Neuronal stem cell (in vitro differentiated cells): ENCODE results near the gene EPB41L2.

Experiments used
- DNase-seq: peaks from one replicate; pipeline ENCODE4 v3.0.0-alpha.2; 2013; ENCODE audit warnings: low spot score
- H2AFZ ChIP-seq: one replicate; pipeline ENCODE4 v1.6.1; 2013; ENCODE audit warnings: mild to moderate bottlenecking, low read length, inconsistent platforms
- H2AK5ac ChIP-seq: 2 replicates; pipeline ENCODE4 v1.6.1; 2013; ENCODE audit warnings: low read depth, mild to moderate bottlenecking, inconsistent platforms, low read length, moderate library complexity, mixed read lengths
- H2BK120ac ChIP-seq: 2 replicates; pipeline ENCODE4 v1.6.1; 2013; ENCODE audit warnings: low read depth, mild to moderate bottlenecking, inconsistent platforms, low read length, moderate library complexity, mixed read lengths
- H2BK12ac ChIP-seq: one replicate; pipeline ENCODE4 v1.6.1; 2013; ENCODE audit warnings: low read length, inconsistent platforms
- H2BK15ac ChIP-seq: 2 replicates; pipeline ENCODE4 v1.6.1; 2013; ENCODE audit warnings: mild to moderate bottlenecking, low read length, inconsistent platforms, mixed read lengths
- H2BK5ac ChIP-seq: one replicate; pipeline ENCODE4 v1.6.1; 2013; ENCODE audit warnings: inconsistent platforms, mild to moderate bottlenecking, low read length, moderate library complexity
- H3K14ac ChIP-seq: one replicate; pipeline ENCODE4 v1.6.1; 2013; ENCODE audit warnings: low read length, inconsistent platforms
- H3K18ac ChIP-seq: 2 replicates; pipeline ENCODE4 v1.6.1; 2013; ENCODE audit warnings: low read length, inconsistent platforms
- H3K23ac ChIP-seq: 2 replicates; pipeline ENCODE4 v1.6.1; 2013; ENCODE audit warnings: low read depth, mild to moderate bottlenecking, mixed read lengths, low read length, inconsistent platforms; ENCODE audit not compliant: poor library complexity
- H3K27ac ChIP-seq: replicated peaks from 3 replicates; pipeline ENCODE4 v1.5.1; 2013; ENCODE audit warnings: low read length, inconsistent platforms
- H3K27me3 ChIP-seq, 3 experiments: 2 replicates each; pipeline ENCODE4 v1.6.1; 2013; ENCODE audit warnings: low read length in 3 of 3, mild to moderate bottlenecking in 2 of 3, inconsistent platforms in 1 of 3, low read depth in 1 of 3, mixed read lengths in 1 of 3, moderate library complexity in 1 of 3; ENCODE audit not compliant: control insufficient read depth in 3 of 3, insufficient read depth in 3 of 3
- H3K36me3 ChIP-seq, 2 donors: replicated peaks in 1 of 2; 2 replicates each; pipeline ENCODE4 v1.6.1; 2013; ENCODE audit warnings: low read length in 2 of 2; ENCODE audit not compliant: control insufficient read depth in 2 of 2, insufficient read depth in 2 of 2
- H3K4ac ChIP-seq: 2 replicates; pipeline ENCODE4 v1.6.1; 2013; ENCODE audit warnings: inconsistent platforms, mild to moderate bottlenecking, low read length, moderate library complexity
- H3K4me1 ChIP-seq, 2 donors: 1 replicate in 1 of 2; 2 replicates in 1 of 2; pipeline ENCODE4 v1.6.1; 2013; ENCODE audit warnings: low read length in 2 of 2, low read depth in 1 of 2; ENCODE audit not compliant: control insufficient read depth in 2 of 2, insufficient read depth in 1 of 2
- H3K4me2 ChIP-seq: one replicate; pipeline ENCODE4 v1.6.1; 2013; ENCODE audit warnings: mild to moderate bottlenecking, low read length, inconsistent platforms; ENCODE audit not compliant: insufficient read depth, poor library complexity, severe bottlenecking
- H3K4me3 ChIP-seq, 2 donors: 2 replicates each; pipeline ENCODE4 v1.5.1; 2013; ENCODE audit warnings: low read length in 2 of 2, mild to moderate bottlenecking in 2 of 2, inconsistent platforms in 1 of 2, moderate library complexity in 1 of 2
- H3K79me1 ChIP-seq: one replicate; pipeline ENCODE4 v1.6.1; 2013; ENCODE audit warnings: low read depth, mild to moderate bottlenecking, inconsistent platforms, low read length, moderate library complexity
- H3K9ac ChIP-seq: one replicate; pipeline ENCODE4 v1.6.1; 2013; ENCODE audit warnings: mild to moderate bottlenecking, low read depth, low read length, inconsistent platforms; ENCODE audit not compliant: poor library complexity
- H3K9me3 ChIP-seq, 2 donors: replicated peaks in 1 of 2; 2 replicates each; pipeline versions ENCODE3 to v1.6.1; 2013; ENCODE audit warnings: low read length in 2 of 2, mild to moderate bottlenecking in 2 of 2, inconsistent platforms in 1 of 2, low read depth in 1 of 2, mixed read lengths in 1 of 2, moderate library complexity in 1 of 2; ENCODE audit not compliant: control insufficient read depth in 2 of 2, insufficient read depth in 1 of 2
- H4K8ac ChIP-seq: one replicate; pipeline ENCODE4 v1.6.1; 2013; ENCODE audit warnings: low read depth, mild to moderate bottlenecking, inconsistent platforms, low read length, moderate library complexity
- H4K91ac ChIP-seq: one replicate; pipeline ENCODE4 v1.6.1; 2013; ENCODE audit warnings: low read length, low read depth, mild to moderate bottlenecking, inconsistent platforms; ENCODE audit not compliant: poor library complexity
- WGBS, 2 donors: extraction: QIAGEN DNeasy Blood & Tissue Kit; methylation state at CpG; one replicate each; pipeline ENCODE4 v1.1.7; 2013; ENCODE audit warnings: missing lambda C conversion rate in 2 of 2, mixed read lengths in 1 of 2; ENCODE audit not compliant: insufficient read length in 2 of 2, insufficient replicate concordance in 1 of 2; ENCODE audit errors: extremely low coverage in 2 of 2; 5-methylcytosine and 5-hydroxymethylcytosine counted together

Gene EPB41L2

DNA sequence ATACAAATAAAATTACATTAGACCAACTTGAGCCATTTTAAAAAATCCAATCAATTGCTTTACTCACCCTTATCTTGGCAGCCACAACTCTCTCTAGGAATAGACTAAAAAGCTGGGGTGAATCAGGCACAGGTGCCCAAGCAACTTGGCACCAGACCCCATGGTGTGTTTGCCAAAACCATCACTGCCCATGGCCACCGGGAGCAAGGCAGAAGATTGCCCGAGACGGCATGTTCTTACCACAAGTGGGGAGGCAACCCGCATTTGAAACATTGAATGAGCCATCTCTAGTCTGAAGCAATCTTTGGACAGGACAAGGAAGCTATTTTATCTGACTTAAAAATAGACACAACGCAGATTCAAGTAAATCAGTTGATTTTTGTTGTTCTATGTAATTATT, 166.8 kb downstream of the EPB41L2 start:
- no peak overlapping the region for H3K18ac ChIP-seq
- no peak overlapping the region for H2BK15ac ChIP-seq
- no peaks in the 10 kb centered on the region for H3K79me1 ChIP-seq
- H3K27ac ChIP-seq, result no peak overlapping the region
- H3K14ac ChIP-seq, result no peak overlapping the region
- H4K91ac ChIP-seq, result no peak overlapping the region
- no peak overlapping the region for H3K23ac ChIP-seq
- H3K4ac ChIP-seq, result no peak overlapping the region
- H2AFZ ChIP-seq, result no peak overlapping the region
- H3K36me3 ChIP-seq, result peaks cover 15 to 58% of the 10 kb centered on the region in 2 donors
- H2BK120ac ChIP-seq, result no peak overlapping the region
- no peaks in the 10 kb centered on the region for H3K9me3 ChIP-seq
- no peak overlapping the region for H3K4me3 ChIP-seq
- H3K4me1 ChIP-seq, result peaks cover 0 to 6% of the 10 kb centered on the region in 2 donors
- no peak overlapping the region for H3K9ac ChIP-seq
- H2AK5ac ChIP-seq, result no peak overlapping the region
- H3K4me2 ChIP-seq, result no peak overlapping the region
- DNase-seq, result no peak
- H4K8ac ChIP-seq, result no peak overlapping the region
- no peak overlapping the region for H2BK5ac ChIP-seq
- no peaks in the 10 kb centered on the region for H3K27me3 ChIP-seq
- no peak overlapping the region for H2BK12ac ChIP-seq
- WGBS, 2 donors, result no CpG with 5 or more reads among the region's 5 CpGs

DNA sequence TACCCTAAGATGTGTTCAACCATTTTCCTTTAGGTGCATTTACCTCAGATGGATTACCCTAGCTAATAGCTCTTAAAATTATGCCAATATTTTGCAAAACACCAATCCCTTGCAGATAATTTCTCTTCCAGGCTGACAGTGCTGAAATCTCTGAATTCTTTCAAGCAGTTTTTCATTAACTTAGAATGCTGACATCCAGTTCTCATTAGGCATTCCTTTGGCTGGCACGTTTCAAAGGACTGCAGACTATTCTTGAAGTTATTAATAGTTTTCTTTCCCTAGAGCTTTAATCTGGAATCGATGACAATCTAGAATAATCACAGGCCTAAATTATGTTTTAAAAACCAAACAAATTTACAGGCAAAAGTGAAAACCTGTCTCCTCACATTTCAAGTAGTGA, 167.5 kb downstream of the EPB41L2 start:
- H2BK5ac ChIP-seq, result no peak overlapping the region
- H3K9ac ChIP-seq, result no peak overlapping the region
- H3K27me3 ChIP-seq, result no peaks in the 10 kb centered on the region
- H2BK15ac ChIP-seq, result no peak overlapping the region
- H2BK12ac ChIP-seq, result no peak overlapping the region
- no peak overlapping the region for H3K4me2 ChIP-seq
- no peak overlapping the region for H3K18ac ChIP-seq
- H3K27ac ChIP-seq, result no peak overlapping the region
- no peak overlapping the region for H2AK5ac ChIP-seq
- no peak overlapping the region for H3K14ac ChIP-seq
- H3K79me1 ChIP-seq, result no peaks in the 10 kb centered on the region
- H2BK120ac ChIP-seq, result no peak overlapping the region
- H3K9me3 ChIP-seq, result no peaks in the 10 kb centered on the region
- H3K23ac ChIP-seq, result no peak overlapping the region
- H4K91ac ChIP-seq, result no peak overlapping the region
- H3K4me3 ChIP-seq, result no peak overlapping the region
- H3K36me3 ChIP-seq, result peaks cover 13 to 57% of the 10 kb centered on the region in 2 donors
- no CpG with 5 or more reads among the region's 2 CpGs for whole genome bisulfite sequencing, 2 donors
- no peak overlapping the region for H2AFZ ChIP-seq
- H3K4me1 ChIP-seq, result peaks cover 0 to 4% of the 10 kb centered on the region in 2 donors
- DNase-seq, result no peak
- no peak overlapping the region for H4K8ac ChIP-seq
- no peak overlapping the region for H3K4ac ChIP-seq

DNA sequence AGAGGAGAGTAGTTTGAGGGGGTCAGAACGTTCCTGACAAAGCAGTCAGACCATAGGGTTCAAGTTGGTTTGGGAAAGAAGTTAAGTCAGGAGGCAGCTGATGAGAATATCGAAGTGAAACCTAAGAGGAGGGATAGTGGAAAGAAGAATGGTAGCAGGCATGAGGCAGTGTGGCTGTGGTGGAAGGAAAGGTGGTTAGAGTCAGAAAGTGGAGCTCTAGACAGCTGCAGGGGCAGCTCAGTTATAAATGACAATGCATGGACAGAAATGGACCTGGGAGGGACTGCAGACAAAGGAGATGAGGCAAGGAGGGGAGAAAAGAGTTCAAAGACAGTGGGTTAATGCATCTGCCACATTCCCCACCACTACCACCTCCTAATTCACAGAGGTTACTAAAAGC, 169.3 kb downstream of the EPB41L2 start:
- Histone ChIP-seq H3K23ac (no peak overlapping the region), H2BK120ac (no peak overlapping the region), H4K8ac (no peak overlapping the region), H3K18ac (no peak overlapping the region), H3K36me3 (peaks cover 11 to 56% of the 10 kb centered on the region in 2 donors), H3K4me3 (no peak overlapping the region), H3K4me2 (no peak overlapping the region), H2BK15ac (no peak overlapping the region), H4K91ac (no peak overlapping the region), H3K14ac (no peak overlapping the region), H3K4ac (no peak overlapping the region), H2AK5ac (no peak overlapping the region), H2BK5ac (no peak overlapping the region), H3K4me1 (peaks cover 0 to 4% of the 10 kb centered on the region in 2 donors), H2AFZ (no peak overlapping the region), H3K27me3 (no peaks in the 10 kb centered on the region), H3K79me1 (no peaks in the 10 kb centered on the region), H2BK12ac (no peak overlapping the region), H3K9me3 (peaks cover 0 to 6% of the 10 kb centered on the region in 2 donors), H3K9ac (no peak overlapping the region), H3K27ac (no peak overlapping the region)
- DNase-seq, result no peak
- no CpG with 5 or more reads among the region's 2 CpGs for WGBS, 2 donors

DNA sequence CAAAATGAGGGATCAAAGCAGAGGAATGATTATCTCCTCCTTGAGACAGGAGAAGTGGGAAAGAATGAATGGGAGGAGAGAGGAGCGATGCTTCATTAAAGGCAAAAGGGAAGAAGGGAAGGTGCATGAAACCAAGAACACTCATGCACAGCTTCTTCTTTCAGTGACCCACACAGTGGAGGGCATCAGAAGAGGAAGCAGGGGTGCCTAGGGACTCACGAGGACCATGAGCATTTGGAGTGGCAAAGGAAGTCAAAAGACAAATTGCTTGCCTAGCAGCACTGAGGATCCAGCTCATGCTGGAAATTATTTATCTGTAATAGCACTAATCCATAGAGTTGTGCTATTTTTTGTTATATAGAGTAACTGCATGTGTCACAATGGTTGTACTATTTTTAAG, 169.8 kb downstream of the EPB41L2 start:
- H3K4ac ChIP-seq, result no peak overlapping the region
- H3K9me3 ChIP-seq, result peaks cover 0 to 6% of the 10 kb centered on the region in 2 donors

More for the DNA sequence above, 169.8 kb downstream of the EPB41L2 start:
- no peak overlapping the region for H3K27ac ChIP-seq
- no peak overlapping the region for H2AK5ac ChIP-seq
- no peak overlapping the region for H3K4me3 ChIP-seq
- H3K27me3 ChIP-seq, result no peaks in the 10 kb centered on the region
- no peak overlapping the region for H2BK12ac ChIP-seq
- no peak overlapping the region for H2BK120ac ChIP-seq
- no peak overlapping the region for H4K91ac ChIP-seq
- H2BK15ac ChIP-seq, result no peak overlapping the region
- no peak overlapping the region for H3K9ac ChIP-seq
- no peak overlapping the region for H3K18ac ChIP-seq
- no peak overlapping the region for H2BK5ac ChIP-seq
- no peak overlapping the region for H4K8ac ChIP-seq
- no peak overlapping the region for H3K4me2 ChIP-seq
- no peak overlapping the region for H3K14ac ChIP-seq
- no peak overlapping the region for H2AFZ ChIP-seq
- H3K4me1 ChIP-seq, result peaks cover 0 to 4% of the 10 kb centered on the region in 2 donors
- WGBS, 2 donors, result no CpG with 5 or more reads among the region's 2 CpGs
- no peak for DNase-seq
- H3K79me1 ChIP-seq, result no peaks in the 10 kb centered on the region
- peaks cover 11 to 56% of the 10 kb centered on the region in 2 donors for H3K36me3 ChIP-seq
- H3K23ac ChIP-seq, result no peak overlapping the region
